ENCODE results near the gene UNK. TPM values are rescaled to one million over a fixed set of nuclear protein-coding genes. Genes with fewer than 3 reads are reported as not detected.
A peak's percentile ranks its signal among the peaks of the same experiment; 100 is the strongest.

Gene UNK
- total RNA-seq, 1 experiment from 2014 or later, result 32.1 TPM

- CTCF ChIA-PET, result no interaction called here
- Histone ChIP-seq H3K9me3 (ENCODE audit: control insufficient read depth, insufficient read depth, low read depth, low read length) (no peaks in the 10 kb centered on the region), H3K27me3 (ENCODE audit: control insufficient read depth, insufficient read depth, low read length) (no peaks in the 10 kb centered on the region), H3K4me3 (ENCODE audit: low read depth in 2 of 2, low read length in 2 of 2) (no peak overlapping the region), H3K27ac (ENCODE audit: low read length) (no peak overlapping the region), H3K4me1 (ENCODE audit: control insufficient read depth, insufficient read depth, low read length) (no peaks in the 10 kb centered on the region; the same call in 1 of the 2 replicates), H3K36me3 (ENCODE audit: control insufficient read depth, insufficient read depth, low read length) (no peaks in the 10 kb centered on the region)
- in situ Hi-C loops (cut with HindIII; ENCODE audit: low pct_unique_long_range_greater_than_20kb, low sequenced_read_pairs) (no loop called here), intact Hi-C loops (cut with micrococcal nuclease; ENCODE audit: unreplicated experiment) (no loop called here)
- TF ChIP-seq SIN3A (IDR thresholded peaks at IDR 0.05; ENCODE audit: borderline replicate concordance, insufficient read depth, low read depth, low read length) (no peak), REST (IDR thresholded peaks at IDR 0.05; ENCODE audit: insufficient read depth in 1 of 2, low read depth in 2 of 2, low read length in 1 of 2) (no peak), POLR2AphosphoS5 (IDR thresholded peaks at IDR 0.05; ENCODE audit: low read depth, low read length) (no peak), TCF7L2 (IDR thresholded peaks at IDR 0.05; ENCODE audit: low read depth, low read length) (no peak), CTCF (IDR thresholded peaks at IDR 0.05) (no peak)
- BruUV-seq (replicated peaks), result no TSS peak
- DNase-seq (ENCODE audit: low read depth, low spot score), result no peak
- POLR2A ChIA-PET, result no interaction called here
- peak; percentile 31 for ATAC-seq
Observed at GRCh38 chr17:75832652-75833400, 48.2 kb downstream of the UNK start.

- CTCF ChIA-PET, result no interaction called here
- Histone ChIP-seq H3K4me1 (ENCODE audit: control insufficient read depth, insufficient read depth, low read length) (no peaks in the 10 kb centered on the region; the same call in 1 of the 2 replicates), H3K4me3 (ENCODE audit: low read depth in 2 of 2, low read length in 2 of 2) (no peak overlapping the region), H3K27ac (ENCODE audit: low read length) (no peak overlapping the region), H3K9me3 (ENCODE audit: control insufficient read depth, insufficient read depth, low read depth, low read length) (no peaks in the 10 kb centered on the region), H3K27me3 (ENCODE audit: control insufficient read depth, insufficient read depth, low read length) (no peaks in the 10 kb centered on the region), H3K36me3 (ENCODE audit: control insufficient read depth, insufficient read depth, low read length) (no peaks in the 10 kb centered on the region)
- ATAC-seq (no peak), DNase-seq (ENCODE audit: low read depth, low spot score) (no peak)
- no TSS peak for BruUV-seq (replicated peaks)
- intact Hi-C loops (cut with micrococcal nuclease; ENCODE audit: unreplicated experiment), result no loop called here
- POLR2A ChIA-PET, result no interaction called here
- no peak for TF ChIP-seq CTCF (IDR thresholded peaks at IDR 0.05)
- TF ChIP-seq SIN3A (IDR thresholded peaks at IDR 0.05; ENCODE audit: borderline replicate concordance, insufficient read depth, low read depth, low read length), result no peak
- no peak for TF ChIP-seq REST (IDR thresholded peaks at IDR 0.05; ENCODE audit: insufficient read depth in 1 of 2, low read depth in 2 of 2, low read length in 1 of 2)
- no peak for TF ChIP-seq POLR2AphosphoS5 (IDR thresholded peaks at IDR 0.05; ENCODE audit: low read depth, low read length)
- TF ChIP-seq TCF7L2 (IDR thresholded peaks at IDR 0.05; ENCODE audit: low read depth, low read length), result no peak
- in situ Hi-C loops (cut with HindIII; ENCODE audit: low pct_unique_long_range_greater_than_20kb, low sequenced_read_pairs), result no loop called here
Observed at GRCh38 chr17:75834279-75834920, 49.8 kb downstream of the UNK start.

All from Panc1 (cell line).